ENCODE results near the gene DENND5A.

DNA sequence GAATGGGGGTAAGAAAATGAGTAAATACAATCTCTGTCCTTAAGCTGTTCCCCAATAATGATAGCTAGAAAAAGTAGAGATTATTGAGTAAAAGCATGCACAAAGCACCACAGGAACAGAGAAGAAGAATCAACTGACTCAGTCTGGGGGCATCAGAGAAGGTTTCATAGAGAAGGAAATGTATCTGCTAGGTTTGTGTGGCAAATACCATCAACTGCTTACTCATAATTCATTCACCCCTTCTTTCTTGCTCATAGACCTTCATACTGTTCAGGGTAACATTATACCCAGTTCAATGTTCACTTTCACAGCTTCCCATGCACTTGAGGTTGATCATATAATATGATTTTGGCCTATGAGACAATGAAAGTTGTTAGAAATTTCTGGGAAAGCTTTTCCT lies 88.6 kb downstream of the DENND5A start:
- TF ChIP-seq, protein P1, sequence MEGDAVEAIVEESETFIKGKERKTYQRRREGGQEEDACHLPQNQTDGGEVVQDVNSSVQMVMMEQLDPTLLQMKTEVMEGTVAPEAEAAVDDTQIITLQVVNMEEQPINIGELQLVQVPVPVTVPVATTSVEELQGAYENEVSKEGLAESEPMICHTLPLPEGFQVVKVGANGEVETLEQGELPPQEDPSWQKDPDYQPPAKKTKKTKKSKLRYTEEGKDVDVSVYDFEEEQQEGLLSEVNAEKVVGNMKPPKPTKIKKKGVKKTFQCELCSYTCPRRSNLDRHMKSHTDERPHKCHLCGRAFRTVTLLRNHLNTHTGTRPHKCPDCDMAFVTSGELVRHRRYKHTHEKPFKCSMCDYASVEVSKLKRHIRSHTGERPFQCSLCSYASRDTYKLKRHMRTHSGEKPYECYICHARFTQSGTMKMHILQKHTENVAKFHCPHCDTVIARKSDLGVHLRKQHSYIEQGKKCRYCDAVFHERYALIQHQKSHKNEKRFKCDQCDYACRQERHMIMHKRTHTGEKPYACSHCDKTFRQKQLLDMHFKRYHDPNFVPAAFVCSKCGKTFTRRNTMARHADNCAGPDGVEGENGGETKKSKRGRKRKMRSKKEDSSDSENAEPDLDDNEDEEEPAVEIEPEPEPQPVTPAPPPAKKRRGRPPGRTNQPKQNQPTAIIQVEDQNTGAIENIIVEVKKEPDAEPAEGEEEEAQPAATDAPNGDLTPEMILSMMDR (IDR thresholded peaks at IDR 0.05 in 4 of 5, conservative IDR thresholded peaks at IDR 0.05 in 1 of 5): no peak
- no peak for TF ChIP-seq POLR2A (IDR thresholded peaks at IDR 0.05)
